Testis (tissue), 3 donors: ENCODE results near the gene CDCA8. TPM values are rescaled to one million over a fixed set of nuclear protein-coding genes. Genes with fewer than 3 reads are reported as not detected.
"Not testable (repeated sequence)": the region's sequence is repeated elsewhere in the genome, so short reads cannot be mapped to it uniquely, and the experiment has no call there.

Experiments
- DNase-seq: peaks from one replicate; pipeline ENCODE4 v3.0.0-alpha.2; 2019
- H3K27ac ChIP-seq, 2 donors: fragments of 200-600 bp; sonication (generic); one replicate each; pipeline ENCODE4 v1.5.1; 2019
- H3K27me3 ChIP-seq: fragments of 200-600 bp; sonication (generic); one replicate; pipeline ENCODE4 v1.5.1; 2019
- H3K36me3 ChIP-seq: fragments of 200-600 bp; sonication (generic); one replicate; pipeline ENCODE4 v1.5.1; 2017; ENCODE audit warnings: low read depth; ENCODE audit errors: missing control alignments
- H3K4me1 ChIP-seq: fragments of 200-600 bp; sonication (generic); one replicate; pipeline ENCODE4 v1.5.1; 2019
- H3K4me3 ChIP-seq, 2 donors: fragments of 200-600 bp; sonication (generic); one replicate each; pipeline ENCODE4 v1.5.1; 2017 to 2019
- H3K9me3 ChIP-seq: fragments of 200-600 bp; sonication (generic); one replicate; pipeline ENCODE4 v1.5.1; 2017
- CTCF ChIP-seq, 3 experiments: fragments of 450-650 bp in 2 of 3; fragments of 200-600 bp in 1 of 3; sonication (generic) in 1 of 3; IDR thresholded peaks; one replicate each; pipeline ENCODE4 v1.5.1; 2016 to 2019; ENCODE audit warnings: antibody characterized with exemption in 3 of 3, mild to moderate bottlenecking in 2 of 3, moderate library complexity in 1 of 3
- POLR2A ChIP-seq: fragments of 450-650 bp; IDR thresholded peaks from one replicate; pipeline ENCODE4 v1.6.1; 2017; ENCODE audit warnings: antibody characterized with exemption, mild to moderate bottlenecking, moderate library complexity
- WGBS, 2 donors: methylation state at CpG; one replicate each; pipeline ENCODE4 v1.1.5; 2018; 5-methylcytosine and 5-hydroxymethylcytosine counted together
- intact Hi-C: fragments of 100-400 bp; cut with DNase I; formaldehyde crosslinking; loops from one replicate; pipeline ENCODE4 v1.15.1; 2023; ENCODE audit warnings: low total_unique reads
- polyA plus RNA-seq: library from polyadenylated mRNA; stranded (reverse); fragments of 350-450 nt; fragmentation: Illumina TruSeq; extraction: RNeasy Lipid Tissue Mini Kit (QIAGEN cat#74804); gene quantifications from one replicate; pipeline ENCODE4 v1.2.3, GENCODE V29; 2014; ENCODE audit warnings: low read depth, low replicate concordance; ENCODE audit not compliant: insufficient read depth
- total RNA-seq, 2 donors: library from RNA; depleted of rRNA; stranded (reverse); fragments of >200 nt; gene quantifications; one replicate each; pipeline ENCODE4 v1.2.3, GENCODE V29; 2016

CDCA8 gene
- total and polyA plus RNA-seq, 3 donors from 2014 or later, result 21.0 to 52.4 (median 28.1) TPM

- intact Hi-C loops, result no loop called here
- Histone ChIP-seq H3K27ac (no peak overlapping the region), H3K4me3 (no peak overlapping the region), H3K9me3 (no peaks in the 10 kb centered on the region), H3K36me3 (no peaks in the 10 kb centered on the region), H3K4me1 (peaks cover 11% of the 10 kb centered on the region), H3K27me3 (no peaks in the 10 kb centered on the region)
- DNase-seq, result no peak
- WGBS, 2 donors, result 89% methylated on average over 3 of the region's 3 CpGs
- no peak for TF ChIP-seq POLR2A
- no peak for TF ChIP-seq CTCF (IDR thresholded peaks at IDR 0.05)
These were observed 6.6 kb upstream of the CDCA8 start for GRCh38 chr1:37685722-37686121.

GRCh38 chr1:37687764-37688163 lies 4.6 kb upstream of the CDCA8 start:
- intact Hi-C loops, H3K9me3 ChIP-seq, H3K27ac ChIP-seq, H3K4me3 ChIP-seq, H3K36me3 ChIP-seq, DNase-seq, H3K27me3 ChIP-seq: not testable (repeated sequence)
- peaks cover 19% of the 10 kb centered on the region for H3K4me1 ChIP-seq
- 88 to 94% methylated on average over 2 of the region's 2 CpGs for WGBS, 2 donors

- no peak for DNase-seq
- Histone ChIP-seq H3K27ac (no peak overlapping the region), H3K36me3 (no peaks in the 10 kb centered on the region), H3K27me3 (no peaks in the 10 kb centered on the region), H3K4me3 (no peak overlapping the region), H3K4me1 (peaks cover 17% of the 10 kb centered on the region), H3K9me3 (no peaks in the 10 kb centered on the region)
- intact Hi-C loops, result no loop called here
- WGBS, 2 donors, result 51 to 62% methylated on average over 4 of the region's 4 CpGs
- TF ChIP-seq POLR2A (no peak), CTCF (IDR thresholded peaks at IDR 0.05) (no peak)
These were observed 3.4 kb upstream of the CDCA8 start for GRCh38 chr1:37688926-37689325.

- Histone ChIP-seq H3K27me3 (no peaks in the 10 kb centered on the region), H3K4me3 (peak overlapping the region; percentile 84 to 86), H3K9me3 (no peaks in the 10 kb centered on the region), H3K36me3 (no peaks in the 10 kb centered on the region), H3K4me1 (peaks cover 16% of the 10 kb centered on the region), H3K27ac (peak overlapping the region; percentile 60 to 78)
- intact Hi-C loops, result no loop called here
- WGBS, 2 donors, result 0 to 1% methylated on average over 2 to 33 of the region's 45 CpGs
- peak; percentile 38 for DNase-seq
- no peak for TF ChIP-seq CTCF (IDR thresholded peaks at IDR 0.05)
- TF ChIP-seq POLR2A, result no peak
These were observed 729 bp upstream of the CDCA8 start for GRCh38 chr1:37691497-37692077.

- H3K27me3 ChIP-seq, result no peaks in the 10 kb centered on the region
- no peaks in the 10 kb centered on the region for H3K9me3 ChIP-seq
- H3K4me1 ChIP-seq, result peaks cover 16% of the 10 kb centered on the region
- DNase-seq, result peak; percentile 20
- peak overlapping the region; percentile 84 to 86 for H3K4me3 ChIP-seq
- intact Hi-C loops, result no loop called here
- no peak overlapping the region for H3K27ac ChIP-seq
- TF ChIP-seq POLR2A, result no peak
- no peak for TF ChIP-seq CTCF (IDR thresholded peaks at IDR 0.05)
- WGBS, 2 donors, result 0 to 1% methylated on average over 11 to 16 of the region's 16 CpGs
- H3K36me3 ChIP-seq, result no peaks in the 10 kb centered on the region
These were observed 489 bp downstream of the CDCA8 start for GRCh38 chr1:37692834-37693175.
